Fibroblast of villous mesenchyme (primary cell): Measurements from ENCODE around the gene NEU4. TPM values are rescaled to one million over a fixed set of nuclear protein-coding genes. Genes with fewer than 3 reads are reported as not detected.
"Not testable (repeated sequence)": the region's sequence is repeated elsewhere in the genome, so short reads cannot be mapped to it uniquely, and the experiment has no call there.

Source experiments
- DNase-seq: peaks from one replicate; pipeline ENCODE4 v3.0.0-alpha.2; 2010; ENCODE audit warnings: low read depth
- H3K4me3 ChIP-seq: 2 replicates; pipeline ENCODE4 v1.5.1; 2011; ENCODE audit warnings: low read depth, mild to moderate bottlenecking, low read length
- CTCF ChIP-seq: IDR thresholded peaks from 2 replicates; pipeline ENCODE4 v1.5.1; 2012; ENCODE audit warnings: low read depth, mild to moderate bottlenecking, low read length; ENCODE audit not compliant: insufficient read depth
- total RNA-seq: library from RNA; depleted of rRNA; stranded (reverse); fragments of >200 nt; gene quantifications from 2 replicates; pipeline ENCODE4 v1.2.3, GENCODE V29; 2012

NEU4 gene
- total RNA-seq, 1 donor = not detected

- TF ChIP-seq CTCF = no peak
- H3K4me3 ChIP-seq = no peak overlapping the region
- DNase-seq = no peak
These were observed 5.3 kb downstream of the NEU4 start for GRCh38 chr2:241814393-241814642.

GRCh38 chr2:241814643-241815476 is 5.9 kb downstream of the NEU4 start:
- H3K4me3 ChIP-seq = no peak overlapping the region
- no peak for DNase-seq
- TF ChIP-seq CTCF = no peak

- H3K4me3 ChIP-seq = no peak overlapping the region
- no peak for TF ChIP-seq CTCF
- DNase-seq = no peak
These were observed 6.8 kb downstream of the NEU4 start for GRCh38 chr2:241815477-241816430.

- no peak for TF ChIP-seq CTCF
- H3K4me3 ChIP-seq = no peak overlapping the region
- no peak for DNase-seq
These were observed 7.6 kb downstream of the NEU4 start for GRCh38 chr2:241816431-241817121.

GRCh38 chr2:241817126-241817820 is 8.3 kb downstream of the NEU4 start:
- no peak for DNase-seq
- TF ChIP-seq CTCF = no peak
- no peak overlapping the region for H3K4me3 ChIP-seq

GRCh38 chr2:241817821-241818215 is 8.8 kb downstream of the NEU4 start:
- not testable (repeated sequence) for H3K4me3 ChIP-seq, DNase-seq
